Loucy (cell line): Measurements from ENCODE around the gene UQCR10.

Source experiments
- H2AFZ ChIP-seq: fragments of 200-600 bp; sonication (generic); 2 replicates; pipeline ENCODE4 v1.6.0; 2016; ENCODE audit warnings: antibody characterized with exemption, mild to moderate bottlenecking, low read length, moderate library complexity
- H3F3A ChIP-seq: fragments of 200-600 bp; 2 replicates; pipeline ENCODE4 v1.6.0; 2016; ENCODE audit warnings: antibody characterized with exemption, low read depth, mild to moderate bottlenecking
- H3K27me3 ChIP-seq: fragments of 200-600 bp; sonication (generic); 2 replicates; pipeline ENCODE4 v1.6.1; 2014; ENCODE audit warnings: low read length, mild to moderate bottlenecking; ENCODE audit not compliant: insufficient read depth, poor library complexity, severe bottlenecking
- H3K36me3 ChIP-seq: fragments of 200-600 bp; sonication (generic); 2 replicates; pipeline ENCODE4 v1.6.1; 2016; ENCODE audit warnings: low read length; ENCODE audit not compliant: insufficient read depth
- H3K4me1 ChIP-seq: fragments of 200-600 bp; sonication (generic); 2 replicates; pipeline ENCODE4 v1.5.1; 2014; ENCODE audit warnings: low read length, mild to moderate bottlenecking; ENCODE audit not compliant: insufficient read depth, poor library complexity, severe bottlenecking
- H3K4me2 ChIP-seq: fragments of 200-600 bp; sonication (generic); 2 replicates; pipeline ENCODE4 v1.6.0; 2014; ENCODE audit warnings: antibody characterized with exemption, low read length, low read depth, mild to moderate bottlenecking; ENCODE audit not compliant: poor library complexity, severe bottlenecking
- H3K4me3 ChIP-seq: fragments of 200-600 bp; sonication (generic); 2 replicates; pipeline ENCODE4 v1.5.1; 2014; ENCODE audit warnings: low read length, mild to moderate bottlenecking, mixed read lengths; ENCODE audit not compliant: poor library complexity, severe bottlenecking
- H3K79me2 ChIP-seq: fragments of 200-600 bp; sonication (generic); 2 replicates; pipeline ENCODE4 v1.6.1; 2014; ENCODE audit warnings: low read length; ENCODE audit not compliant: insufficient read depth
- H3K9ac ChIP-seq: fragments of 200-600 bp; sonication (generic); 2 replicates; pipeline ENCODE4 v1.6.0; 2014; ENCODE audit warnings: mild to moderate bottlenecking, low read depth, low read length, moderate library complexity; ENCODE audit not compliant: poor library complexity, severe bottlenecking
- H3K9me2 ChIP-seq: fragments of 200-600 bp; sonication (generic); replicated peaks from 2 replicates; pipeline ENCODE4 v1.6.1; 2016; ENCODE audit warnings: low read depth, low read length, mixed read lengths
- H3K9me3 ChIP-seq: fragments of 200-600 bp; sonication (generic); 2 replicates; pipeline ENCODE4 v1.6.1; 2014; ENCODE audit warnings: mild to moderate bottlenecking, antibody characterized with exemption, low read length, low read depth; ENCODE audit not compliant: insufficient read depth
- H4K20me1 ChIP-seq: fragments of 200-600 bp; sonication (generic); 2 replicates; pipeline ENCODE4 v1.6.0; 2014; ENCODE audit warnings: antibody characterized with exemption, low read length, mild to moderate bottlenecking; ENCODE audit not compliant: insufficient read depth, poor library complexity, severe bottlenecking
- EZH2phosphoT487 ChIP-seq: fragments of 200-600 bp; IDR thresholded peaks from 2 replicates; pipeline ENCODE4 v1.6.1; 2018; ENCODE audit warnings: antibody characterized with exemption, mild to moderate bottlenecking, moderate library complexity, borderline replicate concordance
- TF ChIP-seq, protein P1 (sequence below): fragments of 200-600 bp; sonication (generic); conservative IDR thresholded peaks from 2 replicates; pipeline ENCODE4 v1.5.1; 2014; ENCODE audit warnings: mild to moderate bottlenecking, antibody characterized with exemption, low read length

Gene UQCR10

DNA sequence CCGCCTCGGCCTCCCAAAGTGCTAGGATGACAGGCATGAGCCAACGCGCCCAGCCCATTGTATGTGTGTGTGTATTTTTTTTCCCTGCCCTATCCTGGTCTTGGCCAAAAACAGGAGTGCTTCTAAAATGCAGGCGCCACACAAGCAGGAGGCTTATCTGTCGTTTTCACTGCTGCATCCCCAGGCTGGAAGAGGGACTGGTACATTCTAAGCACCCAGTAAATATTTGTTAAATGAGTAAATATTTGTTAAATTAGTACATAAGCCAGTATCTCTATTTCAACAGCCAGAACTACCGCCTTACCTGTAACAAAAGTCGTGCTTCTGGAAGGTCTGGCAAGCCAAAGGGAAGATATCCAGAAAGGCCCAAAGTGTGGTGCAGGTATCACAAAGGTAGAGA, 46.0 kb downstream of the UQCR10 start:
- Histone ChIP-seq H4K20me1 (no peaks in the 10 kb centered on the region), H3K4me1 (no peaks in the 10 kb centered on the region), H2AFZ (no peak overlapping the region), H3K9me2 (no peaks in the 10 kb centered on the region), H3K9ac (no peak overlapping the region), H3K36me3 (peaks cover 47% of the 10 kb centered on the region; the same call in 1 of the 2 replicates), H3K27me3 (no peaks in the 10 kb centered on the region), H3K4me2 (no peak overlapping the region), H3K9me3 (no peaks in the 10 kb centered on the region), H3F3A (no peaks in the 10 kb centered on the region), H3K4me3 (no peak overlapping the region), H3K79me2 (no peaks in the 10 kb centered on the region)
- TF ChIP-seq, protein P1, sequence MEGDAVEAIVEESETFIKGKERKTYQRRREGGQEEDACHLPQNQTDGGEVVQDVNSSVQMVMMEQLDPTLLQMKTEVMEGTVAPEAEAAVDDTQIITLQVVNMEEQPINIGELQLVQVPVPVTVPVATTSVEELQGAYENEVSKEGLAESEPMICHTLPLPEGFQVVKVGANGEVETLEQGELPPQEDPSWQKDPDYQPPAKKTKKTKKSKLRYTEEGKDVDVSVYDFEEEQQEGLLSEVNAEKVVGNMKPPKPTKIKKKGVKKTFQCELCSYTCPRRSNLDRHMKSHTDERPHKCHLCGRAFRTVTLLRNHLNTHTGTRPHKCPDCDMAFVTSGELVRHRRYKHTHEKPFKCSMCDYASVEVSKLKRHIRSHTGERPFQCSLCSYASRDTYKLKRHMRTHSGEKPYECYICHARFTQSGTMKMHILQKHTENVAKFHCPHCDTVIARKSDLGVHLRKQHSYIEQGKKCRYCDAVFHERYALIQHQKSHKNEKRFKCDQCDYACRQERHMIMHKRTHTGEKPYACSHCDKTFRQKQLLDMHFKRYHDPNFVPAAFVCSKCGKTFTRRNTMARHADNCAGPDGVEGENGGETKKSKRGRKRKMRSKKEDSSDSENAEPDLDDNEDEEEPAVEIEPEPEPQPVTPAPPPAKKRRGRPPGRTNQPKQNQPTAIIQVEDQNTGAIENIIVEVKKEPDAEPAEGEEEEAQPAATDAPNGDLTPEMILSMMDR: no peak
- no peak for TF ChIP-seq EZH2phosphoT487

DNA sequence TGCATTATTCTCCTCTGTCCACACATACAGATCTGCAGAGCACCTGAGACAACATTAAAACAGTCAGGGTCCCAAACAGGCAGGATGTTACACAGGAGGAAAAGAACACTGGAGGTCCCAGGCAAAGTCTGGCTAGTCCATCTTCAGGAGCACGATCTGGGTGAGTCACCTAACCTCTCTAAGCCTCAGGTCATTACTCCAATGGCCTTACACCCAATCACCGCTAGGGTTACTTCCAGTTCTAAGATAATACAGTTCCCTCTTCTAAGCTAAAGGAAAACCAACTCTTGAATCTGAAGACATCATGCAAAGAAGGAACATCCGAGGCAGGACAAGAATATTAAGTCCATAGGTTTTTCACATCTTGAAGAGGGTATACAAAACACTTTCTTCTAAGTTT, 46.4 kb downstream of the UQCR10 start:
- Histone ChIP-seq H3F3A (no peaks in the 10 kb centered on the region), H2AFZ (no peak overlapping the region), H3K9me3 (no peaks in the 10 kb centered on the region), H3K4me1 (no peaks in the 10 kb centered on the region), H3K4me3 (no peak overlapping the region), H3K9me2 (no peaks in the 10 kb centered on the region), H3K9ac (no peak overlapping the region), H3K4me2 (no peak overlapping the region), H3K79me2 (no peaks in the 10 kb centered on the region), H3K36me3 (peaks cover 44% of the 10 kb centered on the region; the same call in 1 of the 2 replicates), H4K20me1 (no peaks in the 10 kb centered on the region), H3K27me3 (no peaks in the 10 kb centered on the region)
- no peak for TF ChIP-seq EZH2phosphoT487
- TF ChIP-seq, protein P1: no peak

DNA sequence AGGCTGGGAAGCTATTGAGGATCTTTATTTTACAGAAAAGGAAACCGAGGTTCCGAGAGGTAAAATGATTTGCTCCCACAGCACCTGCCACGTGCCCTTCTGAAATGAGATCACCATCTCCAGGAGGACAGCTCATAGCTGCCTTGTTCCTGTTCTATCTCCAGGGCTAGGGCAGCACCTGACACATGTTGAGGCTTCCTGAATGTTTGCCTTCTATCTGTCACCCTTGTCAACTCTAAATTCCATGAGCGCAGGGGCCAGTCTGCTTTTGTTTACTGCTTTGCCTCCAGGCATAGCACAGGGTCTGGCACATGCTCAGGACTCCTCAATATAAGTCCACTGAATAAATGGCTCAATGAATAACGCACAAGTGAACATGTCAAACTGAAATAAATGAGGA, 46.8 kb downstream of the UQCR10 start:
- Histone ChIP-seq H4K20me1 (no peaks in the 10 kb centered on the region), H3K36me3 (peaks cover 44% of the 10 kb centered on the region; the same call in 1 of the 2 replicates), H3K9me2 (no peaks in the 10 kb centered on the region), H3K4me1 (no peaks in the 10 kb centered on the region), H3K4me2 (no peak overlapping the region), H3K79me2 (no peaks in the 10 kb centered on the region), H3K4me3 (no peak overlapping the region), H3K27me3 (no peaks in the 10 kb centered on the region), H3K9ac (no peak overlapping the region), H2AFZ (no peak overlapping the region), H3K9me3 (no peaks in the 10 kb centered on the region), H3F3A (no peaks in the 10 kb centered on the region)
- no peak for TF ChIP-seq EZH2phosphoT487
- TF ChIP-seq, protein P1: no peak
